Sigmoid colon (tissue), 7 donors: ENCODE data around the gene MAP4K4. TPM values are rescaled to one million over a fixed set of nuclear protein-coding genes. Genes with fewer than 3 reads are reported as not detected.
"Not testable (repeated sequence)": the region's sequence is repeated elsewhere in the genome, so short reads cannot be mapped to it uniquely, and the experiment has no call there.

Source experiments
- DNase-seq: peaks from one replicate; pipeline ENCODE4 v3.0.0-alpha.2; 2019
- H3K27ac ChIP-seq, 4 donors: fragments of 200-600 bp; sonication (generic); one replicate each; pipeline ENCODE4 v1.5.1; 2016 to 2019; ENCODE audit warnings: mild to moderate bottlenecking in 1 of 4
- H3K27me3 ChIP-seq, 3 donors: fragments of 200-600 bp; sonication (generic); one replicate each; pipeline ENCODE4 v1.5.1; 2019; ENCODE audit warnings: mild to moderate bottlenecking in 1 of 3
- H3K36me3 ChIP-seq, 4 donors: fragments of 200-600 bp; sonication (generic); one replicate each; pipeline ENCODE4 v1.5.1; 2016 to 2019
- H3K4me1 ChIP-seq, 4 donors: fragments of 200-600 bp; sonication (generic); one replicate each; pipeline ENCODE4 v1.5.1; 2017 to 2019
- H3K4me3 ChIP-seq, 4 donors: fragments of 200-600 bp; sonication (generic); one replicate each; pipeline ENCODE4 v1.5.1; 2017 to 2019; ENCODE audit warnings: mild to moderate bottlenecking in 2 of 4, moderate library complexity in 1 of 4
- H3K9me3 ChIP-seq, 4 donors: fragments of 200-600 bp in 3 of 4; sonication (generic) in 3 of 4; one replicate each; pipeline versions ENCODE4 v1.5.1 to v1.6.1; 2013 to 2019
- EP300 ChIP-seq, 4 donors: sonication (generic); formaldehyde crosslinking; IDR thresholded peaks; one replicate each; pipeline ENCODE4 v1.6.1; 2017; ENCODE audit warnings: antibody characterized with exemption in 4 of 4
- POLR2A ChIP-seq, 2 donors: fragments of 450-650 bp; IDR thresholded peaks; one replicate each; pipeline ENCODE4 v1.6.1; 2016; ENCODE audit warnings: antibody characterized with exemption in 2 of 2, mild to moderate bottlenecking in 2 of 2, moderate library complexity in 2 of 2
- POLR2AphosphoS5 ChIP-seq, 4 donors: sonication (generic); formaldehyde crosslinking; IDR thresholded peaks; one replicate each; pipeline ENCODE4 v1.6.1; 2017; ENCODE audit warnings: antibody characterized with exemption in 4 of 4
- WGBS, 2 donors: extraction: QIAGEN DNeasy Blood & Tissue Kit; methylation state at CpG; one replicate each; pipeline ENCODE4 v1.1.7; 2013; 5-methylcytosine and 5-hydroxymethylcytosine counted together
- intact Hi-C: fragments of 100-400 bp; cut with DNase I; formaldehyde crosslinking; loops from one replicate; pipeline ENCODE4 v1.15.1; 2023
- polyA plus RNA-seq, 3 donors: library from polyadenylated mRNA; stranded (reverse); fragments of 200-250 nt; gene quantifications; one replicate each; pipeline ENCODE4 v1.2.3, GENCODE V29; 2013
- total RNA-seq, 4 donors: library from RNA; depleted of rRNA; stranded (reverse); fragments of >200 nt; gene quantifications; one replicate each; pipeline ENCODE4 v1.1.0, GENCODE V29; 2016
- TF ChIP-seq, protein P1 (sequence below), 4 experiments: fragments of 450-650 bp in 3 of 4; fragments of 200-600 bp in 1 of 4; IDR thresholded peaks; one replicate each; pipeline ENCODE4 v1.5.1; 2016 to 2019; ENCODE audit warnings: antibody characterized with exemption in 4 of 4, mild to moderate bottlenecking in 3 of 4, moderate library complexity in 2 of 4
- donor health status: healthy with polysubstance abuse.
- donor health status: Bipolar disorder and iron deficiency.
- donor health status: healthy.

The MAP4K4 gene
- total and polyA plus RNA-seq, 7 donors = 8.8 to 62.9 (median 37.2) TPM

DNA sequence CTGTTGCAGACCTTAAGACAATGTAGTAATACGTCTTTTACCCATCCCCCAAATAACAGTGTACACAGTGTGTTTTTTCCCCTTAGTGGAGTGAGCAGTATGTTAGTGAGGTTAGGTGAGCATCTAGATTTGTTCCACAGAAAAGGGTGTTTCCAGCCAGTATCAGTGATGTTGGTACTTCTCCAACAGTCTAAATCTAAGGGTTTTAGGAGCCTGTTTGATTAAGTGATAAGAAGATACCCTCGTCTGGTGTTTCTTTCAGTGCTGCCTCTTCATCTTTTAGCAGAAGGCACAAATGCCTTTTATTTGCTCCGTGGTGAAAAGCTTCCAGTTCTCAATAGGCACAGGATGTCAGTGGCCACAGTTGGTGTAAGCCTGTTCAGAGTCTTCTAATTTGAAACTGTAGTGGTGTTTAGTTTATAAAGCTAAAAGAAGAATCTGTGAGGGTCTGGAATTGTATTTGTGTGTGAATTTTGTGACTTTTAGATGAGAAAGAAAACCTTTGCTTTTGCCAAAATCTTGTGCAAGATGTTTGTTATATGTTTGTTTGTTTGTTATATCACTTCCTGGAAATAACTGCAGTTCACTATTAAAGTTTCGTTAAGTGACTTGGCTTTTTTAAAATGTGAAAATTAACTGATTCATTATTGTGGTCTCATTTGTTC is 71.2 kb downstream of the MAP4K4 start:
- no peak for DNase-seq
- 50 to 72% methylated on average over 4 of the region's 4 CpGs for WGBS, 2 donors
- intact Hi-C loops = no loop called here
- TF ChIP-seq POLR2AphosphoS5 (IDR thresholded peaks at IDR 0.05) (no peak), POLR2A (IDR thresholded peaks at IDR 0.05) (no peak), EP300 (IDR thresholded peaks at IDR 0.05) (no peak)
- TF ChIP-seq, protein P1, sequence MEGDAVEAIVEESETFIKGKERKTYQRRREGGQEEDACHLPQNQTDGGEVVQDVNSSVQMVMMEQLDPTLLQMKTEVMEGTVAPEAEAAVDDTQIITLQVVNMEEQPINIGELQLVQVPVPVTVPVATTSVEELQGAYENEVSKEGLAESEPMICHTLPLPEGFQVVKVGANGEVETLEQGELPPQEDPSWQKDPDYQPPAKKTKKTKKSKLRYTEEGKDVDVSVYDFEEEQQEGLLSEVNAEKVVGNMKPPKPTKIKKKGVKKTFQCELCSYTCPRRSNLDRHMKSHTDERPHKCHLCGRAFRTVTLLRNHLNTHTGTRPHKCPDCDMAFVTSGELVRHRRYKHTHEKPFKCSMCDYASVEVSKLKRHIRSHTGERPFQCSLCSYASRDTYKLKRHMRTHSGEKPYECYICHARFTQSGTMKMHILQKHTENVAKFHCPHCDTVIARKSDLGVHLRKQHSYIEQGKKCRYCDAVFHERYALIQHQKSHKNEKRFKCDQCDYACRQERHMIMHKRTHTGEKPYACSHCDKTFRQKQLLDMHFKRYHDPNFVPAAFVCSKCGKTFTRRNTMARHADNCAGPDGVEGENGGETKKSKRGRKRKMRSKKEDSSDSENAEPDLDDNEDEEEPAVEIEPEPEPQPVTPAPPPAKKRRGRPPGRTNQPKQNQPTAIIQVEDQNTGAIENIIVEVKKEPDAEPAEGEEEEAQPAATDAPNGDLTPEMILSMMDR (IDR thresholded peaks at IDR 0.05) = no peak
- no peaks in the 10 kb centered on the region for H3K9me3 ChIP-seq
- H3K36me3 ChIP-seq = no peaks in the 10 kb centered on the region
- no peak overlapping the region for H3K4me3 ChIP-seq
- peaks cover 0 to 84% (median 71%) of the 10 kb centered on the region in 4 donors for H3K4me1 ChIP-seq
- peak overlapping the region in 2 of 4 donors; percentile 9 for H3K27ac ChIP-seq
- no peaks in the 10 kb centered on the region for H3K27me3 ChIP-seq

DNA sequence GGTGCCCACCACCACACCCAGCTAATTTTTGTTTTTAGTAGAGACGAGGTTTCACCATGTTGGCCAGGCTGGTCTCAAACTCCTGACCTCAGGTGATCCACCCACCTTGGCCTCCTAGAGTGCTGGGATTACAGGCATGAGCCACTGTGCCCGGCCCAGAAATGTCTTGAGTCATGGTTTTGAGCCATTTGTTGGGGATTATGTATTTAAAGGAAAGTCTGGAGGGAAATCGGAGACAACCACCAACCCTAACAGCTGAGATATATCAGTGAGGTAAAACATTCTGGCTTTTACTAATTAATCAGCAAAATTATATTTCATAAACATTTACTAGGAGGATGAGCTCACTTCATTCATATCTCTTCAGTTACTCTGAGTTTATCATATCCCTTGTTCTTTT is 72.2 kb downstream of the MAP4K4 start:
- DNase-seq, H3K9me3 ChIP-seq, H3K27ac ChIP-seq, H3K36me3 ChIP-seq, H3K4me3 ChIP-seq, intact Hi-C loops, H3K27me3 ChIP-seq: not testable (repeated sequence)
- H3K4me1 ChIP-seq = peaks cover 0 to 83% (median 66%) of the 10 kb centered on the region in 4 donors
- 90 to 91% methylated on average over 3 of the region's 3 CpGs for WGBS, 2 donors

DNA sequence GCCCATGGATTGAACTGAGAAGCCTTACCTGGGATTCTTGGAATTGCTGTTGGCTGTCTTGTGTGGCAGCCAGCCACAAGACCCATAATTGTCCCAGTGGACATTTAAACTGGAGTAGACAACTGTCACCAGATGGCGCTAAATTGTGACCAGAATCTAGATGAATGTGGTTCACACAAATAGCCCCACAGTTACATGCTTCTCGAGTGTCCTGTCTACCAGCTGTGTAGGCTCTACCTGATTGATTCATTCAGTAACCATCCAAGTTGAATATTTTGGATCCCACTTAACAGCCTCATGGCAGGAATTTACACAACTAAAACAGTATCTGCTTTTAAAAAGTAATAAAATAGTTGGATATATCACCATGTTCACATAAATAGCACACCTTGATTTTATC is 73.2 kb downstream of the MAP4K4 start:
- Histone ChIP-seq H3K36me3 (no peaks in the 10 kb centered on the region), H3K27me3 (no peaks in the 10 kb centered on the region), H3K4me3 (no peak overlapping the region), H3K27ac (no peak overlapping the region), H3K4me1 (peaks cover 0 to 82% (median 67%) of the 10 kb centered on the region in 4 donors), H3K9me3 (no peaks in the 10 kb centered on the region)
- intact Hi-C loops = no loop called here
- TF ChIP-seq, protein P1 (IDR thresholded peaks at IDR 0.05) = peak in 1 of 4 experiments; percentile 11
- no peak for TF ChIP-seq POLR2A (IDR thresholded peaks at IDR 0.05)
- DNase-seq = no peak
- WGBS, 2 donors = 49 to 56% methylated on average over 2 of the region's 2 CpGs

DNA sequence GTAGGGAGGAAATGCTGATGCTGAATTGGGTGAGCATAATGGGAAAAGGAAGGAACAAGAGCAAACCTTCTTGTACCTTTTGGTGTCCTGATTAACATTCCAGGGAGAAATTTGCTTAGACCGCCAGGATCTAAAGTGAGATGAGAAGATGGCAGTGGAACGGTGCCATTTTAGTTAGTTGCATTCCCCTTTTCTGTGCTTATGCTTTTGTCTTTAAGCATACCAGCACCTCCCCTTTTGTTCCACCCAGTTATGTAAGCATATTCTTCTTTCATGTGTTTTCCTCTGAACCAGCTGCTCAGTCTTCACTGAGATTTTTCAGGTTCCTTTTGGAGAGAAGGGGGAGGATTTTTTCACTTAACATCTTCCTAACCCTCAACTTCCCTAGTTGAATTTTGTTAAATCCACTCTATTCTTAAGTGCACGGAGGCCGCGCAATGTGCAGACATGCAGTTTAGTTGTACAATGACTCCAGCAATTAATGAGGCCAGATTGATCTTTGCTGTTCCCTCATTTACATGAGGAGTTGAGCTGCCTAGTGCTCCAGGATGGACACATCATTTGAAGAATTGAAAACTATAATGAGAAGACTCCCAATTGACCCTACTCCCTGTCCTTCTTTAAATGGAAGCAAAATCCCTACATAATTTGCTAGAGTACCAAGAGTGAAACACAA is 73.9 kb downstream of the MAP4K4 start:
- Histone ChIP-seq H3K9me3 (no peaks in the 10 kb centered on the region), H3K4me3 (no peak overlapping the region), H3K4me1 (peaks cover 0 to 81% (median 66%) of the 10 kb centered on the region in 4 donors), H3K36me3 (no peaks in the 10 kb centered on the region), H3K27ac (peak overlapping the region in 1 of 4 donors; percentile 15), H3K27me3 (no peaks in the 10 kb centered on the region)
- intact Hi-C loops = no loop called here
- 91 to 95% methylated on average over 5 of the region's 5 CpGs for WGBS, 2 donors
- no peak for TF ChIP-seq EP300 (IDR thresholded peaks at IDR 0.05)
- no peak for DNase-seq

DNA sequence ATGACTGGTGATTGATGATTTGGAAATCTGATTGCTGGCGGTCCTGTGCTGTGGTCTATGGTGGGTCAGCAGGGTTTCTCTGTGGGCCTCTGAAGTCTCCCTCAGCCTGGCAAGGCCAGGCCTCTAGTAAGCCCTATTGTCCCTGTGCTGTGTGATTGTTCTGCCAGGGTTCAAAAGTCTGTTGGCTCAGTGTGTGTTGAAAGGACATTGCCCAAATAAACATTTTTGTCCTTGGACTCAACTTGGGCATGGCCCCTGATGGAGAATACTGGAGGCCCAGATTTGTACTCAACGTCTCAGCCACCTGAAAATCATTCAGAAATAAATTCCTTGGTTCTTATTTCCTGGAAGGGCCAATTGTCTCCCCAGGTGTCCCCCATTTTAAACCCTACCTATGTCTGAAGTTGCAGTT is 74.4 kb downstream of the MAP4K4 start:
- TF ChIP-seq EP300 (IDR thresholded peaks at IDR 0.05) = no peak
- no peak for TF ChIP-seq POLR2AphosphoS5 (IDR thresholded peaks at IDR 0.05)
- TF ChIP-seq, protein P1 (IDR thresholded peaks at IDR 0.05) = no peak
- no peak for TF ChIP-seq POLR2A (IDR thresholded peaks at IDR 0.05)
- peaks cover 0 to 81% (median 64%) of the 10 kb centered on the region in 4 donors for H3K4me1 ChIP-seq
- WGBS, 2 donors = 84 to 87% methylated on average over 2 of the region's 2 CpGs

More for the DNA sequence above, 74.4 kb downstream of the MAP4K4 start:
- Histone ChIP-seq H3K36me3 (no peaks in the 10 kb centered on the region), H3K9me3 (no peaks in the 10 kb centered on the region), H3K27ac (peak overlapping the region in 1 of 4 donors; percentile 15), H3K4me3 (no peak overlapping the region), H3K27me3 (no peaks in the 10 kb centered on the region)
- no peak for DNase-seq
- intact Hi-C loops = no loop called here
